ENCODE results near the gene EXOC2.

DNA sequence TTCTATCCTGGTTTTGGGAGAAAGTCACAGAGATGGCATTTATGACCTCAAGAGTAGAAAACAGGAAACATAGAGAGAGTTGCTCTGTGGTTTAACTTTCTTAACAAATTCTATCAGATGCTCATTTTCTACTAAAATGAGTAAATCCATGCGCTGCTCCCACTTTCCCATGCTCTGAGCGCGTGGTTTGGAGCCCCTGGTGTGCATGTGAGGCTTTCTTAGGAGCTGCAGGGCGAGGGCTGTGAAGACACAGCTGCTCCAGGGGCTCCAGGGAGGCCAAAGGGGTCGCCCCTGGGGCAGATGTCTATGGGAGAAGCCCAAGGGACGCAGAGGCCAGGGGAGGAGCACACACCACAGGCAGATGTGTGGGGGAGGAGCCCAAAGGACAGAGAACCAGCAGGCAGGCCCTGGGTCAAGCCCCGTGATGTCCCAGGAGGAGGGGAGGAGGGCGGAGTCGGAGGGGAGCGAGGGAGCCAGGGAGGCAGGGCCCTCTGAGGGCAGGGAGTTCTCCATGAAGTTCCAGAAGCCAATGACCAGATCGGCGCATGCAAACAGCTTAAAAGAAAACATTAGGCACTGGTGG lies 178.5 kb downstream of the EXOC2 start:
- TF ChIP-seq, protein P1, sequence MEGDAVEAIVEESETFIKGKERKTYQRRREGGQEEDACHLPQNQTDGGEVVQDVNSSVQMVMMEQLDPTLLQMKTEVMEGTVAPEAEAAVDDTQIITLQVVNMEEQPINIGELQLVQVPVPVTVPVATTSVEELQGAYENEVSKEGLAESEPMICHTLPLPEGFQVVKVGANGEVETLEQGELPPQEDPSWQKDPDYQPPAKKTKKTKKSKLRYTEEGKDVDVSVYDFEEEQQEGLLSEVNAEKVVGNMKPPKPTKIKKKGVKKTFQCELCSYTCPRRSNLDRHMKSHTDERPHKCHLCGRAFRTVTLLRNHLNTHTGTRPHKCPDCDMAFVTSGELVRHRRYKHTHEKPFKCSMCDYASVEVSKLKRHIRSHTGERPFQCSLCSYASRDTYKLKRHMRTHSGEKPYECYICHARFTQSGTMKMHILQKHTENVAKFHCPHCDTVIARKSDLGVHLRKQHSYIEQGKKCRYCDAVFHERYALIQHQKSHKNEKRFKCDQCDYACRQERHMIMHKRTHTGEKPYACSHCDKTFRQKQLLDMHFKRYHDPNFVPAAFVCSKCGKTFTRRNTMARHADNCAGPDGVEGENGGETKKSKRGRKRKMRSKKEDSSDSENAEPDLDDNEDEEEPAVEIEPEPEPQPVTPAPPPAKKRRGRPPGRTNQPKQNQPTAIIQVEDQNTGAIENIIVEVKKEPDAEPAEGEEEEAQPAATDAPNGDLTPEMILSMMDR (IDR thresholded peaks at IDR 0.05): no peak
- TF ChIP-seq POLR2A (IDR thresholded peaks at IDR 0.05): no peak

All from thyroid gland (tissue), 4 donors.